ENCODE data around the gene ALKBH8.

GRCh38 chr11:107561688-107562087 is 3.8 kb downstream of the ALKBH8 start:
- no peak for TF ChIP-seq POLR2A (IDR thresholded peaks at IDR 0.05)
- TF ChIP-seq, protein P1, sequence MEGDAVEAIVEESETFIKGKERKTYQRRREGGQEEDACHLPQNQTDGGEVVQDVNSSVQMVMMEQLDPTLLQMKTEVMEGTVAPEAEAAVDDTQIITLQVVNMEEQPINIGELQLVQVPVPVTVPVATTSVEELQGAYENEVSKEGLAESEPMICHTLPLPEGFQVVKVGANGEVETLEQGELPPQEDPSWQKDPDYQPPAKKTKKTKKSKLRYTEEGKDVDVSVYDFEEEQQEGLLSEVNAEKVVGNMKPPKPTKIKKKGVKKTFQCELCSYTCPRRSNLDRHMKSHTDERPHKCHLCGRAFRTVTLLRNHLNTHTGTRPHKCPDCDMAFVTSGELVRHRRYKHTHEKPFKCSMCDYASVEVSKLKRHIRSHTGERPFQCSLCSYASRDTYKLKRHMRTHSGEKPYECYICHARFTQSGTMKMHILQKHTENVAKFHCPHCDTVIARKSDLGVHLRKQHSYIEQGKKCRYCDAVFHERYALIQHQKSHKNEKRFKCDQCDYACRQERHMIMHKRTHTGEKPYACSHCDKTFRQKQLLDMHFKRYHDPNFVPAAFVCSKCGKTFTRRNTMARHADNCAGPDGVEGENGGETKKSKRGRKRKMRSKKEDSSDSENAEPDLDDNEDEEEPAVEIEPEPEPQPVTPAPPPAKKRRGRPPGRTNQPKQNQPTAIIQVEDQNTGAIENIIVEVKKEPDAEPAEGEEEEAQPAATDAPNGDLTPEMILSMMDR (IDR thresholded peaks at IDR 0.05), result no peak

Measured in Peyer's patch (tissue), 4 donors.